GM06990 (cell line): ENCODE data around the gene HIPK3.
A peak's percentile ranks its signal among the peaks of the same experiment; 100 is the strongest.
"Not testable (repeated sequence)": the region's sequence is repeated elsewhere in the genome, so short reads cannot be mapped to it uniquely, and the experiment has no call there.

ENCODE experiments used
- DNase-seq: peaks from one replicate; pipeline ENCODE4 v3.0.0-alpha.2; 2011; ENCODE audit not compliant: insufficient read length; ENCODE audit errors: extremely low read depth
- H3K27me3 ChIP-seq: replicated peaks from 2 replicates; pipeline ENCODE4 v1.6.0; 2011; ENCODE audit warnings: low read length; ENCODE audit not compliant: control insufficient read depth, insufficient read depth
- H3K36me3 ChIP-seq: 2 replicates; pipeline ENCODE4 v1.5.1; 2011; ENCODE audit warnings: low read length; ENCODE audit not compliant: control insufficient read depth, insufficient read depth
- H3K4me3 ChIP-seq: replicated peaks from 2 replicates; pipeline ENCODE4 v1.5.1; 2011; ENCODE audit warnings: low read depth, mild to moderate bottlenecking, control low read depth, low read length
- TF ChIP-seq, protein P1 (sequence below): IDR thresholded peaks from 2 replicates; pipeline ENCODE4 v1.5.1; 2011; ENCODE audit warnings: low read length, control low read depth, mild to moderate bottlenecking, inconsistent platforms; ENCODE audit not compliant: insufficient read depth, poor library complexity, severe bottlenecking

The HIPK3 gene

DNA sequence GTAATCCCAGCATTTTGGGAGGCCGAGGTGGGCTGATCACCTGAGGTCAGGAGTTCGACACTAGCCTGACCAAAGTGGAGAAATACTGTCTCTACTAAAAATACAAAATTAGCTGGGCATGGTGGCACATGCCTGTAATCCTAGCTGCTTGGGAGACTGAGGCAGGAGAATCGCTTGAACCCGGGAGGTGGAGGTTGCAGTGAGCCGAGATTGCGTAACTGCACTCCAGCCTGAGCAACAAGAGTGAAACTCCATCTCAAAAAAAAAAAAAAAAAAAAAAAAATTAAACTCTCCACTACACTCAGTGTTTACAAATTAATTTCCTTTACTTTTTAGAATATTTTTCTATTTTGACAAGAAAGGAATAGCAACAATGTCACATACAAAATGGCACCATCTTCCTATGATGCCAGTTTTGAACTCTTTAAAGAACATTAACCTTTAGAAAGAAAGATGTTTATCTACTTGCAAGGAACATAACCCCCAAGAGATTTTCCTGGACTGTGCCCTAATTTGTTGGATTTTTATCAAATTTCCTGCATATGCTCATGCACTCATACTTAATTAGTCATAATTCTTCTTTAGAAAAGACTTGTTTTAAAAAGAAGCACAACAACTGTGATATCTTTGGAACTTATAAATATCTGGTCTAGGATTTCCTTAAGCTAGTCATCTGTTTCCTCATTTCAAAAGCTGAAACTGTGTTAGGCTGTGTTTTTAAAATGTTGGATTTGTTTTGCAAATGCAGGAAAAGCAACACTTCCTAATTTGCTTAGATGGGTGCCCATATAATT is 22.6 kb upstream of the HIPK3 start:
- TF ChIP-seq, protein P1, sequence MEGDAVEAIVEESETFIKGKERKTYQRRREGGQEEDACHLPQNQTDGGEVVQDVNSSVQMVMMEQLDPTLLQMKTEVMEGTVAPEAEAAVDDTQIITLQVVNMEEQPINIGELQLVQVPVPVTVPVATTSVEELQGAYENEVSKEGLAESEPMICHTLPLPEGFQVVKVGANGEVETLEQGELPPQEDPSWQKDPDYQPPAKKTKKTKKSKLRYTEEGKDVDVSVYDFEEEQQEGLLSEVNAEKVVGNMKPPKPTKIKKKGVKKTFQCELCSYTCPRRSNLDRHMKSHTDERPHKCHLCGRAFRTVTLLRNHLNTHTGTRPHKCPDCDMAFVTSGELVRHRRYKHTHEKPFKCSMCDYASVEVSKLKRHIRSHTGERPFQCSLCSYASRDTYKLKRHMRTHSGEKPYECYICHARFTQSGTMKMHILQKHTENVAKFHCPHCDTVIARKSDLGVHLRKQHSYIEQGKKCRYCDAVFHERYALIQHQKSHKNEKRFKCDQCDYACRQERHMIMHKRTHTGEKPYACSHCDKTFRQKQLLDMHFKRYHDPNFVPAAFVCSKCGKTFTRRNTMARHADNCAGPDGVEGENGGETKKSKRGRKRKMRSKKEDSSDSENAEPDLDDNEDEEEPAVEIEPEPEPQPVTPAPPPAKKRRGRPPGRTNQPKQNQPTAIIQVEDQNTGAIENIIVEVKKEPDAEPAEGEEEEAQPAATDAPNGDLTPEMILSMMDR = no peak
- H3K27me3 ChIP-seq = no peaks in the 10 kb centered on the region
- no peak overlapping the region for H3K4me3 ChIP-seq
- no peak for DNase-seq
- no peaks in the 10 kb centered on the region for H3K36me3 ChIP-seq

DNA sequence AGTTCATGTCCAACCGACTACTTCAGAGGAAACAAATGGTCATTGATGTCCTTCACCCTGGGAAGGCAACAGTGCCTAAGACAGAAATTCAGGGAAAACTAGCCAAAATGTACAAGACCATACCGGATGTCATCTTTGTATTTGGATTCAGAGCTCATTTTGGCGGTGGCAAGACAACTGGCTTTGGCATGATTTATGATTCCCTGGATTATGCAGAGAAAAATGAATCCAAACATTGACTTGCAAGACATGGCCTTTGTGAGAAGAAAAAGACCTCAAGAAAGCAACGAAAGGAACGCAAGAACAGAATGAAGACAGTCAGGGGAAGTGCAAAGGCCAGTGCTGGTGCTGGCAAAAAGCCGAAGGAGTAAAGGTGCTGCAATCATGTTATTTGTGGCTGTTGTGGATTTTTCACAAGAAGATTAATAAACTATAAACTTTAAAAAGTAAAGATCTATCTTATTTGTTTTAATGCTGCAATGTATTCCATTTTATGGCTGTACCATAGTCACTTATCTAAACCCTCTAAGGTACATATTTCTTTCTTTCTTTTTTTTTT is 20.1 kb upstream of the HIPK3 start:
- Histone ChIP-seq H3K36me3 (no peaks in the 10 kb centered on the region), H3K4me3 (no peak overlapping the region), H3K27me3 (no peaks in the 10 kb centered on the region)
- TF ChIP-seq, protein P1 = no peak
- no peak for DNase-seq

DNA sequence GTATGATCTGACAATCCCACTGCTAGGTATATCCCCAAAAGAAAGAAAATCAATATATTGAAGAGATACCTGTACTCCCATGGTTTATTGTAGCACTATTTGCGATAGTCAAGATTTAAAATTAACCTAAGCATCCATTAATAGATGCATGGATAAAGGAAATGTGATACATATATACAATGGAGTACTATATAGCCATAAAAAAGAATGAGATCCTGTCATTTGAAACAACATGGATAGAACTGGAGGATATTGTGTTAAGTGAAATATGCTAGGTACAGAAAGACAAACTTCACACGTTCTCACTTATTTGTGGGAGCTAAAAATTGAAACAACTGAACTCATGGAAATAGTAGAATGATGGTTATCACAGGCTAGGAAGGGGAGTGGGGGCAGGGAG is 14.6 kb upstream of the HIPK3 start:
- TF ChIP-seq, protein P1 = no peak
- no peak for DNase-seq
- H3K27me3 ChIP-seq = no peaks in the 10 kb centered on the region
- no peak overlapping the region for H3K4me3 ChIP-seq
- no peaks in the 10 kb centered on the region for H3K36me3 ChIP-seq

DNA sequence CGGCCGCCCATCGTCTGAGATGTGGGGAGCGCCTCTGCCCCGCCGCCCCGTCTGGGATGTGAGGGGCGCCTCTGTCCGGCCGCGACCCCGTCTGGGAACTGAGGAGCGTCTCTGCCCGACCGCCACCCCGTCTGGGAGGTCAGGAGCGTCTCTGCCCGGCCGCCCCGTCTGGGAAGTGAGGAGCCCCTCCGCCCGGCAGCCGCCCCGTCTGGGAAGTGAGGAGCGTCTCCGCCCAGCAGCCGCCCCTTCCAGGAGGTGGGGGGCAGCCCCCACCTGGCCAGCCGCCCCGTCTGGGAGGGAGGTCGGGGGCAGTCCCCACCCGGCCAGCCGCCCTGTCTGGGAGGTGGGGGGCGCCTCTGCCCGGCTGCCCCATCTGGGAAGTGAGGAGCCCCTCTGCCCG is 13.5 kb upstream of the HIPK3 start:
- not testable (repeated sequence) for DNase-seq, H3K4me3 ChIP-seq, H3K36me3 ChIP-seq, H3K27me3 ChIP-seq

DNA sequence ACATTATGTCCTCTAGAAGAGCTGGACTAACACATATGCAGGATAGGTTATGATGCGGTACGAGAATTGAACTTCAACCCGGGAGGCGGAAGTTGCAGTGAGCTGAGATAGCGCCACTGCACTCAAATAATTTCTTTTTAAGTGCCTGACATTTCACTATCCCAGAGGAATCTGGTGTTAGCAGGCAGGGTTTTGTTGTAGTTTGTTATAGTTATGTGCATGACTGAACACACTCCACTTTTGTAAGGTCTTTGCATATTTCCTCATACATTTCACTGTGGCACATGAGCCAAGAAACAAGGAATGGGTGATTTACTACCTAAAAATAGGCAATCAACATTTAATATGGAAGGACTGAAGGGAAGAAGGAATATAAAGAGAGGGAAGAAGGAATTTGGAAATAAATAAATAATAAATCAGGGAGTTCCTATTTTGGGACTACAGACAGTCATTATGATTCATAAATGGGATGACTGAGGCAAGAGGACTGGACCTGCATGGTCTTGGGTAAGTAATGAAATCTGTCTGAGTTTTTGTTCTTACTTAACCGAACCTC is 8.7 kb upstream of the HIPK3 start:
- H3K27me3 ChIP-seq = no peaks in the 10 kb centered on the region
- H3K36me3 ChIP-seq = no peaks in the 10 kb centered on the region
- H3K4me3 ChIP-seq = no peak overlapping the region
- no peak for DNase-seq
- TF ChIP-seq, protein P1 = no peak

DNA sequence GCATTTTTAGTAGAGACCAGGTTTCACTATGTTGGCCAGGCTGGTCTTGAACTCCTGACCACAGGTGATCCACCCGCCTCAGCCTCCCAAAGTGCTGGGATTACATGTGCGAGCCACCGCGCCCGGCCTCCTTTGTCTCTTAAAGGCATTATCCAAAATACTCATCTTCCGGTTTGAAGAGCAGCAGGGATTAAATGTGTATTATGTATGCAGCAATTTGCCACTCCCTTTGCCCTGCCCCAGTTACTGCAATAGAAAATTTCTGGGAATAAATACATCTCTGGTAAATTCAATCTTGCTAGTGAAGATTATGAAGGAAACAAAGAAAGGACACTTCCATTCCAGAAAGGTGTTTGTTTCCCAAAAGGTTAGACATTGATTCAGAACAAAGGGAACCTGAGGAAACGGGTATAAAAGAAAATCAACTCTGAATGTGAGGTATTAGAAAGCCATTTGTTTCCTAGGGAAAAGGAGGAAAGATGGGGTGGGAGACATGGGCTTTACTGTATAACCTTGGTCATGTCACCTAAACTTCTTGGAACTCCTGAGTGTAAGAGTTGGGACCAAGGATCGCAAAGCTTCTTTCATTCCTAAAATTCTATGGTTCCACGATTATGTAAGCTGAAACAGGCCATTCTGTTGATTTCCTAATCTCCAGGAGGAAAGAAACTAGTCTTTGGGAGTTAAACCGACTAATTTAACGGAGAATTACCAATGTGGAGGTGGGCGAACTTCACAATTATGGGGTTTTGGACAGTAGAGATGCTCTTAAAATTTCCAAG is 959 bp upstream of the HIPK3 start:
- Histone ChIP-seq H3K4me3 (peak overlapping the region; percentile 73), H3K36me3 (no peaks in the 10 kb centered on the region), H3K27me3 (no peaks in the 10 kb centered on the region)
- DNase-seq = no peak
- TF ChIP-seq, protein P1 = no peak
